ENCODE measurements around the gene WFDC1. TPM values are rescaled to one million over a fixed set of nuclear protein-coding genes. Genes with fewer than 3 reads are reported as not detected.
"Not testable (repeated sequence)": the region's sequence is repeated elsewhere in the genome, so short reads cannot be mapped to it uniquely, and the experiment has no call there.

Gene WFDC1
- polyA plus RNA-seq, 3 donors: 1.9 to 3.8 (median 3.5) TPM

DNA sequence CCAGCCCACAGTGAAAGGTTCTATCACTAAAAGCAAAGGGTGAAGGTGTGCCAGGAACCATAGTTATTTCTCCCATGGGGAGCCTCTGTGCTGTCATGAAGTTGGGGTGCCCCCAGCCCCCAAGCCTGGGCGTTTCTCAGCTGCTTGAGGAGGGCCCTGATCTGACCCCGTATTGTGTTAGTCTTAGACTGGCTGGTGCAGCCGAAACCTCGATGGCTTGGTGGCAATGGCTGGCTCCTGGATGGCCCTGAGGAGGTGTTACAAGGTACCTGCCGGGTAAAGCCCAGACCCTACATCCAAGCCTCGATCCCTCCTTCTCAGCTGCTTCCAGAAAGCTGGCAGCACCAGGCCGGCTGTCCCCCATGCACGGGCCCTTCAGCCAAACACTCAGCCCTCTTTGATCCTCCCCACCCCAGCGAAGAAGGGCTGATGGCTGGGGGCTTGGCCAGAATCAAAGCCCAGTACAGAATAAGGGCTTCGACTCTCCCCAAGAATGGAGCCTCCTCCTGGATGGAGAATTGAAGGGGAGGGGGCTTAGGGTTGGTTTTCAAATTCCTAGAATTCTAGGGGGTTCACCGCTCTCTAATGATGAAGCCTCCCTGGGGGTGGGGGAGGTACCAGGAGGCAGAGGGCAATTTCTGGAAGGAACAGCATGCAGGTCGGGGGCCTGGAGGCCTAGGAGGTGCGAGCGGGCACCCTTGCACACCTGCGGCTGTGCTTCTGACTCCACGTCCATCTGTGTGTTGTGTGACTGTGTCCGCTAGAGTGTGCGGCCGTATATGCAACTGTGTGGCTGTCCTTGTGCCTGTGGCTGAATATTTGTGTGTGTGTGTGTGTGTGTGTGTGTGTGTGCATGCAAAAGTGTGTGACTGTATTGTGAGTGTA is 23.7 kb downstream of the WFDC1 start:
- DNase-seq (ENCODE audit: extremely low read depth in 1 of 11, low read depth in 9 of 11, low spot score in 4 of 11): no peak

GRCh38 chr16:84319146-84319760 is 24.6 kb downstream of the WFDC1 start:
- DNase-seq (ENCODE audit: extremely low read depth in 1 of 11, low read depth in 9 of 11, low spot score in 4 of 11): no peak

DNA sequence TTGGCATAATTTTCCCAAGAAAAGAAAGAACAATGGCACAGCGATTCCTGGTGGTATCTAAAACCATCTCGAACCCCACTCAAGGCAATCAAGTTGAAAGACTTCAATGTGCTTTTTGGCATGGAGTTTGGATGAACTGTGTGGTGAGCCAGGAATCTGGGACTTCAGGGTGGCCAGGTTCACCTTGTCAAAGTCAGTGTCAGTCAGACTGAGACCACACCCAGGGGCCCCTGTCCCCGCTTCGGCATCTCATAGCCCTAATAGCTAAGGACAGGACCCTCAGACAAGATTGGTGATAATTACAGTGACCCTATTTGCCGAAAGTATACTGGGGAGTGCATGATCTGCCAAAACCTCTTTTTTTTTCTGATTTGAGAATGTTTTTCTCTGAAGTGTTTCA is 25.8 kb downstream of the WFDC1 start:
- DNase-seq (ENCODE audit: extremely low read depth in 1 of 11, low read depth in 9 of 11, low spot score in 4 of 11): no peak

- no peak for DNase-seq (ENCODE audit: extremely low read depth in 1 of 11, low read depth in 9 of 11, low spot score in 4 of 11)
These were observed 27.3 kb downstream of the WFDC1 start for GRCh38 chr16:84321932-84322331.

DNA sequence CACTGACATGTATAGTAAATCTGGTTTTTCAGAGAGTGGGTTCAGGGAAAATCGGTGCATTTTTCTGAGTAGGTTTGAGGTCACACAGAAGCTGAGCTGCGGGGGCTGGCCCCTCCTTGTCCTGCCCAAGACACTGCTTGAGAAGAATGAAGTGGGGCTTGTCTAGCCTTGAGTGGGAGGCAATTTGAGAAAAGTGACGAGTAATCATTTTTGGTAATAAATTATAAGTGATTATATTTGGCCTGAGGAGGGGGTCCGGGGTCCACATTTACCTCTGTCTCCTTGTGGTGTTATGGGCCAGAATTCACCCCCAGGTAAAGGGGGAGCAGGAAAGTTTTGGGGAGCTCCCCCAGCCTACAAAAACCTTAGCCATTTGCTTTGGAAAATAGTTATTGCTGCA is 28.1 kb downstream of the WFDC1 start:
- no peak for DNase-seq (ENCODE audit: extremely low read depth in 1 of 11, low read depth in 9 of 11, low spot score in 4 of 11)

DNA sequence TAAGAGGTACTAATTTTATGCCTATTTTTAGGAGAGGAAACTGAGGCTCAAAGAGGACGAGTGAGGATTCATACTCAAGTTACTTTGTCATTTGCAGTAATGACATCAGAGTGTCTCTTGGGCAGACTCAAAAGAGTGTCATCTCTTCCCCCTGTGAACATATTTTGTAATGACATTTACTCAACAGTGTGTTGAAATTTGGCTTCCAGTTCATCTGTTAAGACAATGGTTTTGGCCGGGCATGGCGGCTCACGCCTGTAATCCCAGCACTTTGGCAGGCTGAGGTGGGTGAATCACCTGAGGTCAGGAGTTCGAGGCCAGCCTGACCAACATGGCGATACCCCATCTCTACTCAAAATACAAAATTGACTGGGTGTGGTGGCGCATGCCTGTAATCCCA is 28.9 kb downstream of the WFDC1 start:
- no peak for DNase-seq (ENCODE audit: extremely low read depth in 1 of 11, low read depth in 9 of 11, low spot score in 4 of 11)

GRCh38 chr16:84324434-84325262 is 30.0 kb downstream of the WFDC1 start:
- DNase-seq (ENCODE audit: extremely low read depth in 1 of 11, low read depth in 9 of 11, low spot score in 4 of 11): no peak

- no peak for DNase-seq (ENCODE audit: extremely low read depth in 1 of 11, low read depth in 9 of 11, low spot score in 4 of 11)
These were observed 31.9 kb downstream of the WFDC1 start for GRCh38 chr16:84326545-84326944.

- no peak for DNase-seq (ENCODE audit: extremely low read depth in 1 of 11, low read depth in 9 of 11, low spot score in 4 of 11)
These were observed 33.3 kb downstream of the WFDC1 start for GRCh38 chr16:84327926-84328505.

GRCh38 chr16:84329016-84329415 is 34.3 kb downstream of the WFDC1 start:
- DNase-seq (ENCODE audit: extremely low read depth in 1 of 11, low read depth in 9 of 11, low spot score in 4 of 11): no peak

DNA sequence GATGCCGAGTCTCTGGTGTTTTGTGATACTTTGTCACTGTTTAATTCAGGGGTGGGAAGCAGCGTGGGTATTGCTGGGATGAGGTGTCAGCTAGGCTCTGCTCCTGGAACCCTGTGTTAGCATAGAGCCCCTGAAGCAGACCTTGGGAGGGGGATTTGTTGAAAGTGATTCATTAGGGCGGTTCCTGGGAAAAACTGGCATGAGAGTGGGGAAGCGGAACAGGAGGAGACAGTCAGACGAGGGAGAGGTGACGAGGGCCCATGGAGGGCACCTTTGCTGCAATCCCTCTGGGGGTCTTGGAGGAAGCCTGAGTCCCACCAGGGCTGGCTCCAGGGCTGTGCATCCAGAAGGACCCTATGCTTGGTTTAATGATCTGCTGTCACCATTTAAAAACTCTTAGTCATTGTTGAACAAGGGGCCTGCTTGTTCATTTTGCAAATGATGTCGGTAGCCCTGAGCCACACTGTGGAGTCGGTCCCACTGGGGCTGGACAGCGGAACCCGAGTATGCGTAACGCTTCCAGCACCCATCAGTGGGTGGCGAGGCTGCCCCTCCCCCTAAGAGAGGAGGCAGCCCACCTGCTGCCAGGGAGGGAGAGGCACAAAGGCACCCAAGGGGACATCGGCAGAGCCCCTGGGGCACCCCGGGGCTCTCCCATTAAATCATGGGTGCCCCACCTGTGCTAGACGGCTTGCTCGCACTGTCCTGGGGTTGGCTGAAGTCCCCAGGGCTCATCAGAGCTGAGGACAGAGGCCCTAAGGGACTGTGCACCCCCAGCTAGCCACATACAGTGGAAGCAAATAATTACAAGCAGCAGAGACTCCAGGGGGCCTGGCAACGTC is 35.4 kb downstream of the WFDC1 start:
- no peak for DNase-seq (ENCODE audit: extremely low read depth in 1 of 11, low read depth in 9 of 11, low spot score in 4 of 11)

GRCh38 chr16:84330685-84331050 is 36.0 kb downstream of the WFDC1 start:
- DNase-seq (ENCODE audit: extremely low read depth in 1 of 11, low read depth in 9 of 11, low spot score in 4 of 11): no peak

DNA sequence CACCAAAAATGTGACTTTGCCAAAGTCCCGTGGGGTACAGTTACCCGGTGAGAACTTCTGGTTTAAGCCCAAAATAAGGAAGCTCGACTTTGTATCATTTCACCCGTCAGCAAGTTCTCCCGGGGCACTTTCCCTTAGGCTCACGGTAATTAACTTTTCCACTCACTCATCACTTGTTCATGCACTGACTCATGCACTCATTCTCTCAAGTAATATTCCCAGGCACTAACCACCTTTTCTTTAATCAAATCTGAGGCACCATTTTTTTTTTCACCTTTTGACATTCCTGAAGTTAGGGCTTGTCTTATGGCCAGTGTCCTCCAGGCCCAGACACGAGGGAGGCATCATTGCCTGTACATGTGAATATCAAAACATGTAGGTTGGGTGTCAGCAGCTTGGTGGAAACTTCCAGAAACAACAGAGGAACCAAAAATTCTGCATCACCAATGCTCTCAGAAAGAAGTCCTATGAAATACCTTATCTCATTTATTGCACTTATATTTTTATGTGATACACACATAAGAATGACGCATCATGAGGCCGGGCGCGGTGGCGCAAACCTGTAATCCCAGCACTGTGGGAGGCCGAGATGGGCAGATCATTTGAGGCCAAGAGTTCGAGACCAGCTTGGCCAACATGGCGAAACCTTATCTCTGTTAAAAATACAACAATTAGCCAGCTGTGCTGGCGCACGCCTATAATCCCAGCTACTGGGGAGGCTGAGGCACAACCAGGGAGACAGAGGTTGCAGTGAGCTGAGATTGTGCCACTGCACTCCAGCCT is 37.5 kb downstream of the WFDC1 start:
- DNase-seq (ENCODE audit: extremely low read depth in 1 of 11, low read depth in 9 of 11, low spot score in 4 of 11): no peak

DNA sequence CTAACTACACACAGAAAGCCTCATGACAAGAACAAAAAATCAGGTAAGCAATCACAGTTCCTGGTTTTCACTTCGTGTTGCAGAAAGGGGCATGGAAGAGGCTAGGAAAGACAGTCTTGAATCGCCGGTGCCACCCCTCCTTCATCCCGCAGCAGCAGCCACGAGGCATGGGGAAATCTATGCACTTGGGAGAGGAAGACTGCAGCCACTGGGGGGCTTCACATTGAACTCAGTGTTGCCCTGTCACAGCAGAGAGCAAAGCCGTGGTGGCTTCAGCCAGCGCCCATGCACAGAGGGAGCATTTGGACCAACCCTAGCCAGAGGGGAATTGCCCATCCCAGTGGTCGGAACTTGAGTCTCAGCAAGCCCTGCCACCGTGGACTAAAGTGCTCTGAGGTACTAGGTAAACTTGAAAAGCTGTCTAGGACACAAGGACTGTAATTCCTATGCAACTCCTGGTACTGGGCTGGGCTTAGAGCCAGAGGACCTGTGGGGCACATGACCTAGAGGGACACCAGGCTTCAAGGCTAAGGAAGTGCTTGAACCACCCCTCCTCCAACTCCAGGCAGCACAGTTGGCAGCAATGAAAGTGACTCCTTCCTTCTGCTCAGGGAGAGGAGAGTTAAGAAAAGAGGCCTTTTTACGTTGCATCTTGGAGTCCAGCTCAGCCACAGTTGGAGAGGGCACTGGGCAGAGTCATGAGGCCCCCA is 38.5 kb downstream of the WFDC1 start:
- no peak for DNase-seq (ENCODE audit: extremely low read depth in 1 of 11, low read depth in 9 of 11, low spot score in 4 of 11)

DNA sequence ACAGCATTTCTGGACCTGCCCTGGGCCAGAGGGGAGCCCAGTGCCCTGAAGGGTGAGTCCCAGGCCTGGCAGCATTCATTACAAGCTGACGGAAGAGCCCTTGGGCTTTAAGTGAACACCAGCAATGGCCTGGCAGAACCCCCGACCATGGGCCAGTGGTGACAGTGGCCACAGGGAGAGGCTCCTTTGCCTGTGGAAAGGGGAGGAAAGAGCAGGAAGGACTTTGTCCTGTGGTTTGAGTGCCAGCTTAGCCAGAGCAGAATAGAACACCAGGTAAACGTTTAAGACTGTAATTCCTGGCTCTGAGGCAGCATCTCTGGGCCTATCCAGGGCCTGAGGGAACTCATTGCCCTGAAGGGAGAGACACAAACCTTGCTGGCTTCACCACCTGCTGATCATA is 39.4 kb downstream of the WFDC1 start:
- no peak for DNase-seq (ENCODE audit: extremely low read depth in 1 of 11, low read depth in 9 of 11, low spot score in 4 of 11)

GRCh38 chr16:84334482-84334881 is 39.8 kb downstream of the WFDC1 start:
- no peak for DNase-seq (ENCODE audit: extremely low read depth in 1 of 11, low read depth in 9 of 11, low spot score in 4 of 11)

DNA sequence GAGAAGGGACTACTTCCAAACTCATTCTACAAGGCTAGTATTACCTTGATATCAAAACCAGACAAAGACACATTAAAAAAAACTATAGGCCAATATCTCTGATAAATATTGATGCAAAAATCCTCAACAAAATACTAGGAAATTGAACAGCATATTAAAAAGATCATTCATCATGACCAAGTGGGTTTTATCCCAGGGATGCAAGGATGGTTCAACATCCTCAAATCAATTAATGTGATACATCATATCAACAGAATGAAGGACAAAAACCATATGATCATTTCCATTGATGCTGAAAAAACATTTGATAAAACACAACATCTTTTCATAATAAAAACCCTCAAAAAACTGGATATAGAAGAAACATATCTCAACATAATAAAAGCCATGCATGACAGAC is 42.6 kb downstream of the WFDC1 start:
- not testable (repeated sequence) for DNase-seq (ENCODE audit: extremely low read depth in 1 of 11, low read depth in 9 of 11, low spot score in 4 of 11)
